ENCODE results near the gene NSMCE1. TPM values are rescaled to one million over a fixed set of nuclear protein-coding genes. Genes with fewer than 3 reads are reported as not detected.

The NSMCE1 gene
- total and polyA plus RNA-seq, 2 of the 8 experiments (the other 6 are each of a cell fraction or from before 2014, with no cell fraction given), result 8.1 to 16.6 TPM

DNA sequence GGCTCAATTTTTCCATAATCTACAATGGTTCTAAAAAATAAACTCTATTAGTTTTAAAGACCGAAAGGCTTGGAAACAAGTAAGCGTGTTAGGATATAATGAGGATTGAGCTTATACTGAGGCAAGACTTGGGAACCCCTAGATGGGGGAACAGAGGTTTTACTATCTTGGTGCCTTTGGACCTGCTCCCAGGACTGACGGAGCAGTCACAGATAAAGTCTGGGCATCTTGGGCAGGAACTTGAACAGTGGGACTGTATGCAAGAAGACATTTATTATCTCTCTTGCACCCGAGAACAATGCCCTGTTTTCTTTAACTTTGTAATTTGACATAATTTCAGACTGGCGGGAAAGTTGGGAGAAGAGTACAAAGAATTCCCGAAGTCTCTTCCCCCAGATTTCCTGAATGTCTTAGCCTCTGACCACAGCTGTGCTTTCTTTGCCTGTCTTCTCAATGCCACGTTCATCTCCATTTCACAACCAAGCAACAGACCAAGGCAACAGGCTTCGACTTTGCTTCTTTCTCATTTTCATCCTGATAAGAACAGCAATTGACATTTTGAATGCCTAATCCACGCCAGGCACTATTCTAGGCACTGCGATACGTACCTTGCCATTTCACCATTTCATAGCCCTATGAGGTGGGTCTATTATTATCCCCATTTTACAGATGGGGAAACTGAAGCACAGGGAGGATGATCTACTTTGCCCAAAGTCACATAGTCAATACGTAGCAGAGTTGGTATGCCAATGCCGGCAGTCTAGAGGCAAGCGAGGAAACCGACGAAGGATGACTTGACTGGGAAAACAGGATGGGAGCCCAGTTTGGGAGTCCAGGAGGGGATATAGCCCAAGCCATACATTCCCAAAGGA lies 42.2 kb upstream of the NSMCE1 start (continued):
- TF ChIP-seq FOSL1 (IDR thresholded peaks at IDR 0.05; ENCODE audit: insufficient read depth, low read depth, low read length) (no peak), RXRA (IDR thresholded peaks at IDR 0.05; ENCODE audit: insufficient read depth, low read depth, low read length) (no peak)

All from H1 (cell line).